Colonic mucosa (tissue), 4 donors: ENCODE results near the gene FGD2. TPM values are rescaled to one million over a fixed set of nuclear protein-coding genes. Genes with fewer than 3 reads are reported as not detected.

Experiments used
- DNase-seq: peaks from one replicate; pipeline ENCODE4 v3.0.0-alpha.2; 2020
- H3K27ac ChIP-seq: fragments of 200-600 bp; one replicate; pipeline ENCODE4 v1.8.0; 2021
- H3K27me3 ChIP-seq: fragments of 200-600 bp; one replicate; pipeline ENCODE4 v1.8.0; 2021
- H3K36me3 ChIP-seq: fragments of 200-600 bp; one replicate; pipeline ENCODE4 v1.8.0; 2021
- H3K4me1 ChIP-seq: fragments of 200-600 bp; one replicate; pipeline ENCODE4 v1.8.0; 2021; ENCODE audit warnings: mild to moderate bottlenecking
- H3K4me3 ChIP-seq: fragments of 200-600 bp; one replicate; pipeline ENCODE4 v1.8.0; 2021
- H3K9ac ChIP-seq, 2 donors: one replicate each; pipeline ENCODE4 v1.7.0; 2013; ENCODE audit warnings: control low read depth in 2 of 2, low read depth in 2 of 2, low read length in 2 of 2
- H3K9me3 ChIP-seq: fragments of 200-600 bp; one replicate; pipeline ENCODE4 v1.8.0; 2021
- intact Hi-C: fragments of 100-400 bp; cut with DNase I; formaldehyde crosslinking; loops from one replicate; pipeline ENCODE4 v1.14.1; 2022
- total RNA-seq, 2 donors: library from RNA; stranded (reverse); fragmentation: NEBNext Ultra II Directional in 1 of 2; extraction: Animal tissue kit (Norgen Biotek cat#: 25700) in 1 of 2; gene quantifications; one replicate each; pipeline ENCODE4 v1.2.1, GENCODE V29; 2021
- TF ChIP-seq, protein P1 (sequence below): fragments of 200-600 bp; IDR thresholded peaks from one replicate; pipeline ENCODE4 v1.8.0; 2022; ENCODE audit warnings: antibody characterized with exemption, mild to moderate bottlenecking
- donor health status: healthy.
- donor health status: DM: no; HTN: no; CAD: no.
- donor health status: DM: no; HTN: no; CAD: no.

FGD2 gene
- total RNA-seq, 2 donors from 2014 or later: 3.6 to 3.8 TPM

DNA sequence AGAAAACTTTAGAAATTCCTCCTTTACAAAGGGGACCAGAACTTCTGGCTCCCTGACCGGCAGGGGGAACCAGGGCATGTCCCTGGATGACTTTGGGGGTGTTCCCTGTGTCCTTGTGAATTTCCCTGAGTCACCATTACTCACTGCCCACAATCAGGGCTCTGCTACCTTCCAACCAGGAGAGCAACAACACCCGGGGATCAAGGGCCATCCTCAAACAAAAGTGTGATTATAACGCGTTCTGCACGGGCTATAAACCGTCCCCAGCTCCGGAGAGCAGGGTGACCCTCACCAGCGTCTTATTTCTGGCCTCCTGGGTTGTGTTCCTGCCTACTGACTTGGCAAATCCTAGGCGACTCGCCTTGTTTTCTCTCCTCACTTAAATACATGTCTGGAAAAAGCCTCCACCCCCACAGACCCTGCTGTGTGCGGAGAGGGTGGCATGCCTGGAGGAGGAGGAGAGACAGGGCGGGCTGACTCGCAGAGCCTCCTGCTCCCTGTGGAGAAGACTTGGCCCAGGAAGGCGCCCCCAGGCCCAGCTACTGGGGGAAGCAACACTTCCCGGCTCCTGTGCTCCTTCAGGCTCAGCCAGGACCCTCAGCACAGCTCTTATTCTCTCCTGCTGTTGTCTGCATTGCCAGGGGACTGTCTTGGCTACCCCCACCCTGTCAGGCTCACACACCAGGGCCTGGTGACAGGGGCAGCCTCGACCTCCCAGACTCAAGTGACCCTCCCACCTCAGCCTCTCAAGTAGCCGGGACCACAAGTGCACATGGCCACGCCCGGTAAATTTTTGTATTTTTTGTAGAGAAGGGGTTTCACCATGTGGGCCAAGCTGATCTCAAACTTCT lies 54.1 kb downstream of the FGD2 start:
- H3K36me3 ChIP-seq: no peaks in the 10 kb centered on the region
- DNase-seq: peak; percentile 62
- H3K4me3 ChIP-seq: no peak overlapping the region
- intact Hi-C loops: loop anchor here (10.0 kb wide), 1 partner anchor 145 kb away; no protein-coding TSS in a partner anchor
- H3K9ac ChIP-seq: peak overlapping the region in 1 of 2 donors; percentile 9
- H3K9me3 ChIP-seq: no peaks in the 10 kb centered on the region
- no peaks in the 10 kb centered on the region for H3K27me3 ChIP-seq
- H3K27ac ChIP-seq: peak overlapping the region; percentile 3
- TF ChIP-seq, protein P1, sequence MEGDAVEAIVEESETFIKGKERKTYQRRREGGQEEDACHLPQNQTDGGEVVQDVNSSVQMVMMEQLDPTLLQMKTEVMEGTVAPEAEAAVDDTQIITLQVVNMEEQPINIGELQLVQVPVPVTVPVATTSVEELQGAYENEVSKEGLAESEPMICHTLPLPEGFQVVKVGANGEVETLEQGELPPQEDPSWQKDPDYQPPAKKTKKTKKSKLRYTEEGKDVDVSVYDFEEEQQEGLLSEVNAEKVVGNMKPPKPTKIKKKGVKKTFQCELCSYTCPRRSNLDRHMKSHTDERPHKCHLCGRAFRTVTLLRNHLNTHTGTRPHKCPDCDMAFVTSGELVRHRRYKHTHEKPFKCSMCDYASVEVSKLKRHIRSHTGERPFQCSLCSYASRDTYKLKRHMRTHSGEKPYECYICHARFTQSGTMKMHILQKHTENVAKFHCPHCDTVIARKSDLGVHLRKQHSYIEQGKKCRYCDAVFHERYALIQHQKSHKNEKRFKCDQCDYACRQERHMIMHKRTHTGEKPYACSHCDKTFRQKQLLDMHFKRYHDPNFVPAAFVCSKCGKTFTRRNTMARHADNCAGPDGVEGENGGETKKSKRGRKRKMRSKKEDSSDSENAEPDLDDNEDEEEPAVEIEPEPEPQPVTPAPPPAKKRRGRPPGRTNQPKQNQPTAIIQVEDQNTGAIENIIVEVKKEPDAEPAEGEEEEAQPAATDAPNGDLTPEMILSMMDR: peak; percentile 55
- no peaks in the 10 kb centered on the region for H3K4me1 ChIP-seq

- Histone ChIP-seq H3K4me1 (no peaks in the 10 kb centered on the region), H3K27ac (peak overlapping the region; percentile 3), H3K27me3 (no peaks in the 10 kb centered on the region), H3K9ac (no peak overlapping the region), H3K36me3 (no peaks in the 10 kb centered on the region), H3K9me3 (no peaks in the 10 kb centered on the region), H3K4me3 (no peak overlapping the region)
- DNase-seq: no peak
- TF ChIP-seq, protein P1: no peak
- intact Hi-C loops: no loop called here
Measured at GRCh38 chr6:37060195-37060559, 54.7 kb downstream of the FGD2 start.

DNA sequence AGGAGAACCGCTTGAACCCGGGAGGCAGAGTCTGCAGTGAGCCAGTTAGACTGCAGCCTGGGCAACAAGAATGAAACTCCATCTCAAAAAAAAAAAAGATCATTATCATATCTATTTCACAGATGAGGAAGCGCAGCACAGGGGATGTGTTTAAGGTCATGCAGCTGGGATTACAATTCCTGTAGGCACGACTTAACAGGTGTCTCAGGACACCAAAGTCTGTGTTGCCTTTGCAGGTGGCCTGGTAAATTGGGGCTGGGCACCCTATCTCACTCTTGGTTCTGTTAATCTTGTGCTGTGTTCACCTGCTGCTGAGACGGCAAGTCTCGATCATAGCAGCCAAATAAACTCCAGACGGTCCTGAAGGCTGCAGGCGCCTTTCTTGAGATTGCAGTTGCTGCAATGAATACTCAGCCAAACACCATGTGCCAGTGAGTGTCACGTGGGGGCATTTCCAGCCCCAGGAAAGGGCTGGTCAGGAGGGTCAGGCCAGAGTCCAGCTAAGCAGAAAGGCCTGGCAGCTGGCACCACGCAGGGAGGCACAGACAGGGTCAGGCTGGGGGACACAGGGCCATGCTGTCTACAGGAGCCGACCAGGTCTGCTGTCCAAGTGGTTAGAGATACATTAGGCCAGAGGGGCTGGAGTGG lies 55.8 kb downstream of the FGD2 start:
- Histone ChIP-seq H3K27me3 (no peaks in the 10 kb centered on the region), H3K9ac (no peak overlapping the region), H3K36me3 (no peaks in the 10 kb centered on the region), H3K27ac (no peak overlapping the region), H3K4me1 (no peaks in the 10 kb centered on the region), H3K9me3 (no peaks in the 10 kb centered on the region), H3K4me3 (no peak overlapping the region)
- intact Hi-C loops: no loop called here
- TF ChIP-seq, protein P1: no peak
- no peak for DNase-seq

DNA sequence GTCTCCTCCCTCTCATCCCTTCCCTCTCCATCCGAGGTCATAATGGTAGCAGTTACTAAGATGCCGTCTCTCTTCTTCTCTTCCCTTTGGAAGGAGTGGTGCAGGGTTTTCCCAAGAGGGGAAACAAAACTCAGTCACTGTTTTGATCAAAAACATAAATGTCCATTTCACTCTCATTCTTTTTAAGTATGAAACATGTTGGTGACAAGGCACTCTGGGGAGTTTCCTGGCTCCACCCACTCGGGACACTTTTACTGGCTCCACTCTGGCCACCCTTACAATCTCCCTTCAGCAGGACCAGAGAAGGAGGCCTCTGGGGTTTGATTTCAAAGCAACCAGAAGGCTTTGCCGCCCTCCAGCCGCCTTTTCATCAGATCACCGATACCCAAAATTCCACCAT lies 57.0 kb downstream of the FGD2 start:
- H3K27me3 ChIP-seq: no peaks in the 10 kb centered on the region
- no peak overlapping the region for H3K27ac ChIP-seq
- no peak overlapping the region for H3K4me3 ChIP-seq
- no peak for DNase-seq
- no peaks in the 10 kb centered on the region for H3K36me3 ChIP-seq
- H3K4me1 ChIP-seq: no peaks in the 10 kb centered on the region
- TF ChIP-seq, protein P1: no peak
- intact Hi-C loops: no loop called here
- H3K9ac ChIP-seq: no peak overlapping the region
- H3K9me3 ChIP-seq: no peaks in the 10 kb centered on the region

DNA sequence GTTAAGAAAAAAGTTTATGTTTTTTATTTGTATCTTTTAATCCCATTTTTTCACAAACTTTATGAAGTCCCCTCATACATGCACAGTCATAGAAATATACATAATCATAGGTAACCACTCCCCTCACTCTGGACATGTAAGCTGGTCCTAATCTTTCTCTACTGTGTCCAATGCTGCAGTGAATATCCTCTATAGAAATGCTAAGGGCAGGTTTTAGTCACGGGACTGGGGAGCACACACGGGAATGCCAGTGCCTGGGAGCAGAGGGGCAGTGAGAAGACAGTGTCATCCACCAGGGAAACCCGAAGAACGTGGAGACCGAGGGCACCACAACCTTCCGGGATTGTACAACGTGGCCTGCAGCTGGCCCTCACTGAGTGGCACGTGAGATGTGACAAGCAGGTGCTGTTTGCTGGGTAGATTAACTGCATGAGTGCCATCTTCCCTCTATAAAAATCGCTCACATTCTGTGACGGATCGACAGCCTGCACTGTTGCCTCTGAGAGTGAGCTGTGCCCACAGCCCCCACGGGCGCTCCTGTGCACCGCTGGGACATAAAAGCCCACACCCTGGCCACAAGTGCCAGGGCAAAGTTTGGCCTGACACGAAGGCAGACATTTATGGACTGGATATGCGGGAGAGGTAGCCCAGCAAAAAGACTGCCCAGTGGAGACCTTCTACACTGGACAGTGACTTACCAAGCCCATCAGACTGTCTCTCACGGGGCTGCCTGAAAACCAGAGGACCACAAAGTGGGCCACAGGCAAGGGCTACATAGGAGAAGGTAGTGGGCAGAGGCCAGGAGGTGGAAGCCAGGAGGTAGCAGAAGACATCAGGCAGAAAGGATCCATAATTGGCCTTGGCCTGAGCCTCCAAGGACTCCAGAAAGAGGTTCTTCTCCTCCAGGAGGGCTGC lies 63.2 kb downstream of the FGD2 start:
- H3K9ac ChIP-seq: no peak overlapping the region
- no peak for DNase-seq
- no peaks in the 10 kb centered on the region for H3K4me1 ChIP-seq

More for the DNA sequence above, 63.2 kb downstream of the FGD2 start:
- Histone ChIP-seq H3K36me3 (no peaks in the 10 kb centered on the region), H3K4me3 (no peak overlapping the region), H3K9me3 (no peaks in the 10 kb centered on the region), H3K27ac (no peak overlapping the region), H3K27me3 (no peaks in the 10 kb centered on the region)
- TF ChIP-seq, protein P1: no peak
- intact Hi-C loops: no loop called here
